Testis (tissue), 2 donors: ENCODE results near the gene PLA2G3.

Source experiments
- CTCF ChIP-seq, 3 experiments: fragments of 450-650 bp in 2 of 3; fragments of 200-600 bp in 1 of 3; sonication (generic) in 1 of 3; IDR thresholded peaks; one replicate each; pipeline ENCODE4 v1.5.1; 2016 to 2019; ENCODE audit warnings: antibody characterized with exemption in 3 of 3, mild to moderate bottlenecking in 2 of 3, moderate library complexity in 1 of 3
- POLR2A ChIP-seq: fragments of 450-650 bp; IDR thresholded peaks from one replicate; pipeline ENCODE4 v1.6.1; 2017; ENCODE audit warnings: antibody characterized with exemption, mild to moderate bottlenecking, moderate library complexity

- TF ChIP-seq CTCF (IDR thresholded peaks at IDR 0.05) (no peak), POLR2A (no peak)
Observed at GRCh38 chr22:31153357-31153756, 13.0 kb upstream of the PLA2G3 start.
